MCF 10A (cell line): ENCODE results near the gene FBXW2. TPM values are rescaled to one million over a fixed set of nuclear protein-coding genes. Genes with fewer than 3 reads are reported as not detected.

Source experiments
- BruUV-seq: library from RNA; stranded (reverse); fragments of 400-500 nt; replicated peaks from 2 replicates; lab custom pipeline; 2021; lab: Mats Ljungman, UMichigan
- CTCF ChIA-PET: fragments of 300-600 bp; sonication (Branson Sonifier 250); formaldehyde crosslinking; extraction: SDS; loops from one replicate; lab custom pipeline; 2021; ENCODE audit warnings: antibody characterized with exemption, inconsistent platforms; lab: Yijun Ruan, JAX
- POLR2A ChIA-PET: fragments of 300-600, 350-650 bp; sonication (Branson Sonifier 250); formaldehyde crosslinking; extraction: SDS; loops from one replicate; lab custom pipeline; 2020; ENCODE audit warnings: antibody characterized with exemption, inconsistent platforms; lab: Yijun Ruan, JAX
- DNase-seq: peaks from one replicate; pipeline ENCODE4 v3.0.0-alpha.2; 2018; ENCODE audit not compliant: unreplicated experiment
- H3K27ac Mint-ChIP-seq: one replicate; pipeline ENCODE4 v1.8.0; 2022; ENCODE audit warnings: mild to moderate bottlenecking, low read depth, mixed read lengths; ENCODE audit not compliant: unreplicated experiment
- H3K27me3 Mint-ChIP-seq: one replicate; pipeline ENCODE4 v1.8.0; 2022; ENCODE audit warnings: mixed read lengths; ENCODE audit not compliant: insufficient read depth, unreplicated experiment
- H3K36me3 Mint-ChIP-seq: one replicate; pipeline ENCODE4 v1.8.0; 2022; ENCODE audit warnings: mild to moderate bottlenecking, moderate library complexity, mixed read lengths; ENCODE audit not compliant: insufficient read depth, unreplicated experiment
- H3K4me1 Mint-ChIP-seq: one replicate; pipeline ENCODE4 v1.8.0; 2022; ENCODE audit warnings: mixed read lengths; ENCODE audit not compliant: insufficient read depth, unreplicated experiment
- H3K4me3 Mint-ChIP-seq: one replicate; pipeline ENCODE4 v1.8.0; 2022; ENCODE audit warnings: mild to moderate bottlenecking, moderate library complexity, mixed read lengths; ENCODE audit not compliant: unreplicated experiment
- H3K9me3 Mint-ChIP-seq: one replicate; pipeline ENCODE4 v1.8.0; 2022; ENCODE audit warnings: mixed read lengths; ENCODE audit not compliant: unreplicated experiment
- intact Hi-C: fragments of 100-400 bp; cut with micrococcal nuclease; formaldehyde crosslinking; loops from 2 replicates; pipeline ENCODE4 v1.14.1; 2022
- total RNA-seq: library from RNA; stranded (reverse); gene quantifications from 2 replicates; pipeline ENCODE4 v1.2.3, GENCODE V29; 2022
- TF ChIP-seq, protein P1 (sequence below): fragments of 200-600 bp; IDR thresholded peaks from one replicate; pipeline ENCODE4 v1.8.0; 2022; ENCODE audit warnings: antibody characterized with exemption, mild to moderate bottlenecking; ENCODE audit not compliant: unreplicated experiment

Gene FBXW2
- total RNA-seq, 1 experiment from 2014 or later = 53.9 TPM

DNA sequence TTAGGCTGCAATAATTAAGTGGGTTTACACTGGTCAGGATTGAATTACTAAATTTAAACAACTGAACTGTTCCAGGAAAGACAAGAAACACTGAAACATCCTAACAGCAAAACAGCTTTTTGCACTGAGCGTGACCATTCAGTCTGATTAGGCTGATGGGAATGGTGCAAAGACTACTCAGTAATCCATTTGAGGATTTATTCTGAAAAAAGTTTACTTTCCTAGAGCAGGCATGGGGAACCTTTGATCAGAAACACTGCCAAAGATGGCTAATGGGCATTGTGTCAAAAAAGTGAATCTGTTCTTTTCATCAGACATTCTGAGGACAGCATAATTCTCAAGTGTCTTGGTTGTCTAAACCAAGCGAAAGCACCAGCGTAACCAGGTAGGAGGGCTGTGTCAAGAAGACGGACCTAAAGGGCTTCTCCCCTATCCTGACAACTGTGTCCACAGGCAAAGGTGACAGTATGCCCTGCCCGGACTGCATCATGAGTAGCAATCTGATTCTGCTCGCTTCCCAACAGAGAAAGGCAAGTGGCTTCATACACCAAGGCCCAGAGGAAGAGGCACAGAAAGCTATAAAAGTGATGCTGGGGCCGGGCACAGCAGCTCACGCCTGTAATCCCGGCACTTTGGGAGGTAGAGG is 33.3 kb downstream of the FBXW2 start:
- no TSS peak for BruUV-seq
- DNase-seq = no peak
- Mint-ChIP-seq H3K27me3 (no peaks in the 10 kb centered on the region), H3K36me3 (peaks cover 61% of the 10 kb centered on the region), H3K4me3 (no peak overlapping the region), H3K9me3 (no peaks in the 10 kb centered on the region), H3K27ac (no peak overlapping the region), H3K4me1 (peaks cover 5% of the 10 kb centered on the region)
- intact Hi-C loops = no loop called here
- CTCF ChIA-PET = interaction anchor here (0.6 to 0.7 kb wide), 2 partner anchors 221 to 638 kb away, joined by 3 read pairs; no protein-coding TSS in a partner anchor
- TF ChIP-seq, protein P1, sequence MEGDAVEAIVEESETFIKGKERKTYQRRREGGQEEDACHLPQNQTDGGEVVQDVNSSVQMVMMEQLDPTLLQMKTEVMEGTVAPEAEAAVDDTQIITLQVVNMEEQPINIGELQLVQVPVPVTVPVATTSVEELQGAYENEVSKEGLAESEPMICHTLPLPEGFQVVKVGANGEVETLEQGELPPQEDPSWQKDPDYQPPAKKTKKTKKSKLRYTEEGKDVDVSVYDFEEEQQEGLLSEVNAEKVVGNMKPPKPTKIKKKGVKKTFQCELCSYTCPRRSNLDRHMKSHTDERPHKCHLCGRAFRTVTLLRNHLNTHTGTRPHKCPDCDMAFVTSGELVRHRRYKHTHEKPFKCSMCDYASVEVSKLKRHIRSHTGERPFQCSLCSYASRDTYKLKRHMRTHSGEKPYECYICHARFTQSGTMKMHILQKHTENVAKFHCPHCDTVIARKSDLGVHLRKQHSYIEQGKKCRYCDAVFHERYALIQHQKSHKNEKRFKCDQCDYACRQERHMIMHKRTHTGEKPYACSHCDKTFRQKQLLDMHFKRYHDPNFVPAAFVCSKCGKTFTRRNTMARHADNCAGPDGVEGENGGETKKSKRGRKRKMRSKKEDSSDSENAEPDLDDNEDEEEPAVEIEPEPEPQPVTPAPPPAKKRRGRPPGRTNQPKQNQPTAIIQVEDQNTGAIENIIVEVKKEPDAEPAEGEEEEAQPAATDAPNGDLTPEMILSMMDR = no peak
- POLR2A ChIA-PET = interaction anchor here (0.6 to 1.4 kb wide), 2 partner anchors 19 to 30 kb away, joined by 3 read pairs; no protein-coding TSS in a partner anchor

DNA sequence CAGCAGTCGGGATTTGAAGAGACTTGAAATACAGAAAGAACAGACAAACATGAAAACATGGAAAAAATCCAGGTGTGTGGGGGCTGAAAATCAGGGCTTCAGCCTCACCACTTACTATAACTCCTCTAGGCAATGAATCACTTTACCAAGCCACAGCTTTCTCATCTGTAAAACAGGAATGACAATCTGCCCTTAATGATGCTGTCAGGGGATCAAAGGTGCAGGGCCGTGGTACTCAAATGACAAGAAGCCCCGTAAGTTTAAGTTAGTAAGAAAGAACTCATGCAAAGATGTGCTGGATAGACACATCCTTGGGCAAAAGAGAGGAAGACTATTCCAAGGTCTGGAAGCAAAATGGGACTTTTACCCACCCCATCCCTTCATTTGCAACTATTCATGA is 34.7 kb downstream of the FBXW2 start:
- Mint-ChIP-seq H3K9me3 (no peaks in the 10 kb centered on the region), H3K4me3 (no peak overlapping the region), H3K27me3 (no peaks in the 10 kb centered on the region), H3K27ac (peak overlapping the region; percentile 1), H3K36me3 (peaks cover 47% of the 10 kb centered on the region), H3K4me1 (peaks cover 5% of the 10 kb centered on the region)
- intact Hi-C loops = no loop called here
- ChIA-PET CTCF (interaction anchor here (0.6 to 4.0 kb wide), 4 partner anchors 9 to 302 kb away, joined by 3 to 51 read pairs (median 4); no protein-coding TSS in a partner anchor), POLR2A (interaction anchor here (3.9 kb wide), 1 partner anchor 35 kb away, joined by 30 read pairs; the partner anchor contains the start of gene FBXW2)
- DNase-seq = no peak
- TF ChIP-seq, protein P1 = no peak
- BruUV-seq = no TSS peak

DNA sequence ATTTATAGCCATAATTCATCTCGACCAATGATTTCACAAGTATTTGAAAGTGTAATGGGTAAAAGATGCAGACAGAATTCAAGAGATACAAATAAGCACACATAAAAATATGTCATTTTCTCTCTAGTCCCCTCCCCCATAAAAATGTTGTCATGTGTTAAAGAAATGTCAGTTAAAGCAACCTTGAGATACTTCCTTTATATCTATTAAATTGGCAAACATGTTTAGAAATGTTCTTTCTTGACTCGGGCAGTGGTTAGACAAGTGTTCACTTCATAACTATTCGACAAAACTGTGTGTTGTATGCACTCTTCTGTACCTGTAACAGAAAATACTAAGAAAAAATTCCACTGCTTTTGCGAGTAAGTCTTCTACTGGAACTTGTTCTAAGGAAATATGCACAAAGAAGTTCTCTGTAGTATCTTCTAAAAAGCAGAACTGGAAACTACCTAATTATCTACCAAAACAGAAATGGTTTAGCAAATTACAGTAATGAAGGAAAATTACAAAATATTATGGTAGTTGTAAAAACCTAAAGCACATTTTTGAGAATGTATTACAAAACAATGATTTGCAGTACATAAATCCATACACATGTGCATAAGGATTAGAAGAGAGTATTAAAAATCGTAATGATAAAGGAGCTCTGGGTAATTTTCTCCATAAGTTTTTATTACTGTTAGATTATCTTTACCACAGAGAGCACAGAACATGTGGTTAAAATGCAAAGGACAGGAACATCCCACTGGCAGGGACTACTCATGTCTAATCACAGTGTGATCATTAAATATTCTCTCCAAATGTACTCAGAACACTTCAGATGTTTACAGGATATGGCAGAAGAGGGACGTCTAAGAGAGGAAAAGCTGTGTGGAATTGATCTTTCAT is 35.9 kb downstream of the FBXW2 start:
- TF ChIP-seq, protein P1 = no peak
- intact Hi-C loops = loop anchor here (2.0 kb wide), 1 partner anchor 138 kb away; no protein-coding TSS in a partner anchor
- no peaks in the 10 kb centered on the region for H3K9me3 Mint-ChIP-seq
- H3K4me3 Mint-ChIP-seq = no peak overlapping the region
- no peak for DNase-seq
- POLR2A ChIA-PET = interaction anchor here (1.0 to 3.9 kb wide), 5 partner anchors 13 to 179 kb away, joined by 3 to 30 read pairs (median 7); partner anchors contain the start of genes FBXW2 and PHF19
- no TSS peak for BruUV-seq
- H3K27ac Mint-ChIP-seq = peak overlapping the region; percentile 1
- H3K4me1 Mint-ChIP-seq = peaks cover 5% of the 10 kb centered on the region
- peaks cover 35% of the 10 kb centered on the region for H3K36me3 Mint-ChIP-seq
- CTCF ChIA-PET = interaction anchor here (0.6 to 4.9 kb wide), 17 partner anchors 10 to 528 kb away, joined by 3 to 55 read pairs (median 7); no protein-coding TSS in a partner anchor
- H3K27me3 Mint-ChIP-seq = no peaks in the 10 kb centered on the region
